Omental fat pad (tissue), 4 donors: ENCODE data around the gene CDK14. TPM values are rescaled to one million over a fixed set of nuclear protein-coding genes. Genes with fewer than 3 reads are reported as not detected.

Experiments used
- ATAC-seq: fragments of 150-250 bp; one replicate; pipeline ENCODE4 v1.9.1; 2016; ENCODE audit warnings: mild to moderate bottlenecking, moderate library complexity; ENCODE audit not compliant: low FRiP score
- DNase-seq: peaks from one replicate; pipeline ENCODE4 v3.0.0-alpha.2; 2019; ENCODE audit warnings: low spot score
- total RNA-seq, 4 donors: library from RNA; depleted of rRNA; stranded (reverse); fragments of >200 nt; gene quantifications; one replicate each; pipeline ENCODE4 v1.1.0, GENCODE V29; 2016
- TF ChIP-seq, protein P1 (sequence below), 3 donors: fragments of 450-650 bp; IDR thresholded peaks; one replicate each; pipeline ENCODE4 v1.5.1; 2016 to 2017; ENCODE audit warnings: antibody characterized with exemption in 3 of 3, mild to moderate bottlenecking in 3 of 3, moderate library complexity in 2 of 3

The CDK14 gene
- total RNA-seq, 4 donors from 2014 or later = 25.2 to 40.3 (median 30.8) TPM

- ATAC-seq (no peak), DNase-seq (no peak)
- TF ChIP-seq, protein P1, sequence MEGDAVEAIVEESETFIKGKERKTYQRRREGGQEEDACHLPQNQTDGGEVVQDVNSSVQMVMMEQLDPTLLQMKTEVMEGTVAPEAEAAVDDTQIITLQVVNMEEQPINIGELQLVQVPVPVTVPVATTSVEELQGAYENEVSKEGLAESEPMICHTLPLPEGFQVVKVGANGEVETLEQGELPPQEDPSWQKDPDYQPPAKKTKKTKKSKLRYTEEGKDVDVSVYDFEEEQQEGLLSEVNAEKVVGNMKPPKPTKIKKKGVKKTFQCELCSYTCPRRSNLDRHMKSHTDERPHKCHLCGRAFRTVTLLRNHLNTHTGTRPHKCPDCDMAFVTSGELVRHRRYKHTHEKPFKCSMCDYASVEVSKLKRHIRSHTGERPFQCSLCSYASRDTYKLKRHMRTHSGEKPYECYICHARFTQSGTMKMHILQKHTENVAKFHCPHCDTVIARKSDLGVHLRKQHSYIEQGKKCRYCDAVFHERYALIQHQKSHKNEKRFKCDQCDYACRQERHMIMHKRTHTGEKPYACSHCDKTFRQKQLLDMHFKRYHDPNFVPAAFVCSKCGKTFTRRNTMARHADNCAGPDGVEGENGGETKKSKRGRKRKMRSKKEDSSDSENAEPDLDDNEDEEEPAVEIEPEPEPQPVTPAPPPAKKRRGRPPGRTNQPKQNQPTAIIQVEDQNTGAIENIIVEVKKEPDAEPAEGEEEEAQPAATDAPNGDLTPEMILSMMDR (IDR thresholded peaks at IDR 0.05) = no peak
These were observed 8.3 kb downstream of the CDK14 start for GRCh38 chr7:90604383-90604782.

DNA sequence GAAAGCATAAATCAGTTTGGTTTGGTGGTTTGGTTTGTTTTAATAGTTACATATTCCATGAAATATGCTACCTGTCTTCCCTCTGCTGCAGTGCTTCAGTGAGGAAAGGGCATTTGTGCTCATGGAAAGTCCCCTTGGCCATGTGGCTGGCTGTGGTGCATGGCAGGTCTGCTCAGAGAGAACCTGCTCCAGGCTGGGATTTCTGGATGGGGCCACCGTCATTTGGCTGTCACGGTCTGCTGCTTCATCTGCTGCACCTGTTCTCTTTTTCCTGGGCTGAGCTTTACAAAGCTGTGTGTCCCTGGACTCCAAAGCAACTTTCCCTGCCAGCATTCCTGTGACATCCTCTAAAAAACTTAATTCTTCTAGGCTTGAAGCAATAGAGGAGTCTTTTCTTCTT, 8.9 kb downstream of the CDK14 start:
- DNase-seq (no peak), ATAC-seq (no peak)
- TF ChIP-seq, protein P1 (IDR thresholded peaks at IDR 0.05) = no peak

DNA sequence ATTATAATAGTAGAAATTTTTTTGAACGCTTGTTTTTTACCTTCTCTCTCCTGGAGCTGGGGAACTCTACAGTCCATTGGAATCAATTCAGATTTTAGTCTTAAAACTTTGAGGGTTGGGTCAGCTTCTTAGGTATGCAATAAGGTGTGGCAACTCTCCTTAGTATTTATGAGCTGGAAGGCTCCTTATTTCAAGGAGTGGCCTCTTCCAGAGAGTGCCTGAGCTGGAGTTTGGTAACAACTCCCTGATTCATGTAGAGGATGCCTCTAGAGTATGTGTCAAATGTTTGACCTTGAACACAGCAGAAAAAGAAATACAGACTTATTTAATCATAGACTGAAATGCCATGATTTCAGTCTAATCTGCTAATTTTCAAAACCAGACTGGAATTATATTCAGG, 11.1 kb downstream of the CDK14 start:
- TF ChIP-seq, protein P1 (IDR thresholded peaks at IDR 0.05) = no peak
- DNase-seq (no peak), ATAC-seq (peak; percentile 96)

DNA sequence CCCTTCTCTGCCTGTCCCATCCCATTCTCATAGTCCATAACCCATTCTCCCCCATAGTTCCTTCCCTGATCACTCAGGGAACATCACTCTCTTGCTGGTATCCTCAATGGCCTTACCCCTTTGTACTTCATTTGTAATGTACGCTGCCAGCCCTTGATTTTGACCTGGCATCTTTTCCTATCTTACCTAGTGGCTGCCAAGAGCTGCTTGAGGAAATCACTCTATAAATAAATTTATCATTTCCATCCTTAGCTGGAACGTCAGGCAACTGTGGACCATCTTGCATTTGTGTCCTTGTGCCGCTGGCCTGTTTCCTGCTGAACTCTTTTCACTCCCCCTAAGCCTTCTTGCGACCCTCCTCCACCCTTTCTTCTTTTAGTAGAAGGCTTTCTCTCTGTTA, 14.0 kb downstream of the CDK14 start:
- TF ChIP-seq, protein P1 (IDR thresholded peaks at IDR 0.05) = no peak
- no peak for ATAC-seq
- DNase-seq = no peak

- TF ChIP-seq, protein P1 (IDR thresholded peaks at IDR 0.05) = no peak
- DNase-seq = no peak
- no peak for ATAC-seq
These were observed 15.0 kb downstream of the CDK14 start for GRCh38 chr7:90611115-90611514.

GRCh38 chr7:90613088-90613498, 17.0 kb downstream of the CDK14 start:
- DNase-seq (no peak), ATAC-seq (no peak)
- TF ChIP-seq, protein P1 (IDR thresholded peaks at IDR 0.05) = no peak

- no peak for ATAC-seq
- TF ChIP-seq, protein P1 (IDR thresholded peaks at IDR 0.05) = no peak
- no peak for DNase-seq
These were observed 21.3 kb downstream of the CDK14 start for GRCh38 chr7:90617442-90617841.
